GM12801 (cell line): ENCODE measurements around the gene ATL3.

ENCODE experiments used
- TF ChIP-seq, protein P1 (sequence below): IDR thresholded peaks from one replicate; pipeline ENCODE4 v1.5.1; 2011; ENCODE audit warnings: control low read depth; ENCODE audit not compliant: insufficient read length; ENCODE audit errors: extremely low read depth

ATL3 gene

DNA sequence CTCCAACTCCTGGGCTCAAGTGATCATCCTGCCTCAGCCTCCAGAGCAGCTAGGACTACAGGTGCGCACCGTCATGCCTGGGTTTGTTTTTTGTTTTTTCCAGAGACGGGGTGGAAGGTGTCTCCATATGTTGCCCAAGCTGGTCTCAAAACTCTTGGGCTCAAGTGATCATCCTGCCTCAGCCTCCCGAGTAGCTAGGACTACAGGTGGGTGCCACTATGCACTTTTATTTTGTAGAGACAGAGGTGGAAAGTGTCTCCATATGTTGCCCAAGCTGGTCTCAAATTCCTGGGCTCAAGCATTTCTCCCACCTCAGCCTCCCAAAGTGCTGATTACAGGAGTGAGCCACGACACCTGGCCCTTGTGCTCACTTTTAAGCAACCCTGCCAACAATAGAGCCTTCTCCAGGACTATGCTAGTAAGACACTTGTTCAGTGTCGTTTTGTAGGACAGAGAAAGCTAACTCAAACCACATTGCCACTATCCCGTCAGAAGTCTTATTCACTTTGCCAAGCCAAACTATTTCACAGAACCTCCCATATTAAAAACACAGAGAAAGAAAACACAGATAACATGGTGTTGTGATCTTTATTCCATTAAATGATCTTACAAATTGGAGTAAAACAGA, 47.5 kb downstream of the ATL3 start:
- TF ChIP-seq, protein P1, sequence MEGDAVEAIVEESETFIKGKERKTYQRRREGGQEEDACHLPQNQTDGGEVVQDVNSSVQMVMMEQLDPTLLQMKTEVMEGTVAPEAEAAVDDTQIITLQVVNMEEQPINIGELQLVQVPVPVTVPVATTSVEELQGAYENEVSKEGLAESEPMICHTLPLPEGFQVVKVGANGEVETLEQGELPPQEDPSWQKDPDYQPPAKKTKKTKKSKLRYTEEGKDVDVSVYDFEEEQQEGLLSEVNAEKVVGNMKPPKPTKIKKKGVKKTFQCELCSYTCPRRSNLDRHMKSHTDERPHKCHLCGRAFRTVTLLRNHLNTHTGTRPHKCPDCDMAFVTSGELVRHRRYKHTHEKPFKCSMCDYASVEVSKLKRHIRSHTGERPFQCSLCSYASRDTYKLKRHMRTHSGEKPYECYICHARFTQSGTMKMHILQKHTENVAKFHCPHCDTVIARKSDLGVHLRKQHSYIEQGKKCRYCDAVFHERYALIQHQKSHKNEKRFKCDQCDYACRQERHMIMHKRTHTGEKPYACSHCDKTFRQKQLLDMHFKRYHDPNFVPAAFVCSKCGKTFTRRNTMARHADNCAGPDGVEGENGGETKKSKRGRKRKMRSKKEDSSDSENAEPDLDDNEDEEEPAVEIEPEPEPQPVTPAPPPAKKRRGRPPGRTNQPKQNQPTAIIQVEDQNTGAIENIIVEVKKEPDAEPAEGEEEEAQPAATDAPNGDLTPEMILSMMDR = no peak

DNA sequence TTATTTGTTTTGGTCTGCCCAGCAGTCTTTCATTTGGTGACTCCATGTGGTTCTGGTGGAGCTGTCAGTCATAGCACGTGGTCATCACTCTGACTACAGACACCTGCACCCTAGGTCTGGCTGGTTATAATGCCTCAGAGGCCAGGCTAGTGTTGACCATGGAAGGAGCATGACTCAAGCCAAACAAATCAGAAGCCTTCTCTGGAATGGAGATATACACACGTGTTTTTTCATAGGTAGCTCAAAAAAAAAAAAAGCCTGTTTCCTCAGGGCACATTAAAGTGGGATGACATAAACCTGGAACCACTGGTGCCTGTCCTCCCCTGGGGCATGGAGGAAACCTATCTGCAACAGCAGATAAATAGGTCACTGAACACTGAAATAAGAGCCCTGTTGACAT, 48.9 kb downstream of the ATL3 start:
- TF ChIP-seq, protein P1 = no peak

DNA sequence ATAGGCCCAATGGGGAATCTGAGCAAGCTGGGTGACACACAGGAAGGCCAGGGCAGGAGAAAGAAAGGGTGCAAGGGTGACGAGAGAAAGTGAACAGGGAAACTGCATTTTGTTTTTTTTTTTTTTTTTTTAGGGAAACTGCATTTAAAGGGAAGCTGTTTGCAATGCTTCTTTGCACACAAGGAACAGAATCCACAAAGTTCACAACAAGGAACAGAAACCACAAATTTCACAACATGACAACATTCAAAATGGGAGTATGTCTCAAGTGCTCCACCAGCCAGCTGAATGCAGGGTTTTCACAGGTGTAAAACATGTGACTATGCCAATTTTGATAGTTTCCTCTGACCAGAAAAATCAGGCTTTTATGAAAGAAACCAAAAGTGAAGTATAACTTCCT, 50.1 kb downstream of the ATL3 start:
- TF ChIP-seq, protein P1 = no peak

DNA sequence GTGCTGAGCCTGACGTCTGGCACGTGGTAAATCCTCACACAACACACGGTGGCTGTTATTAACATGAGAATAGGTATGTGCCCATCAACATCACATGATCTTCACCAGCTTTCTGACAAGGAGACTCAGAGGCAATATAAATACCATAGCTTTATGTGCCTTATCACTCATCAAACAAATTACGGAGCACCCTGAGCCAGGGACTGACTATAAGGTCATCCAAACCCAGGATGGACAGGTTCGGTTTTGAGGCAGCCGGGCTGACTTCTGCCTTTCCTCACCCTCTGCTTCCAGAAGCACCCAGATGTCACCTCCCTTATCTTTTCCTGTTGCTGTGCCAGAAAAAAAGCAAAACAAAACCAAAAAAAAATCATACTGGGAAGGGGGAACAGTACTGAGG, 51.2 kb downstream of the ATL3 start:
- TF ChIP-seq, protein P1 = no peak

DNA sequence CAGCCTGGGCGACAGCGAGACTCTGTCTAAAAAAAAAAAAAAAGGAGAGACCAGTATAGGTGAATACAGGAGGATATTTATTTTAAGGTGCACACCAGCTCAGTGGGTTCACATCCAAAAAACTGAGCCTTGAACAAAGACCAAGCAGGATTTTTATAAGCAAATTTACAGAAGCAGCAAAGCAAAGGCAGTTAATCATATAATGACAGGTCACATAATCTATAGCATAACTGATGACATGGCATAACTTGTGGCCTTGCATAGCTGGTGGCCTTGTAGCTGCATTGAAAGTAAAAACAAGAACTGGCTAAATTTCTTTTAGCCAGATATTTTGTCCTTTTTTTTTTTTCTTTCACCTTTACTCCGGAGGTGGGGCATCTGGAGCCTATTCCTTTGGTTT, 54.2 kb downstream of the ATL3 start:
- TF ChIP-seq, protein P1 = no peak

DNA sequence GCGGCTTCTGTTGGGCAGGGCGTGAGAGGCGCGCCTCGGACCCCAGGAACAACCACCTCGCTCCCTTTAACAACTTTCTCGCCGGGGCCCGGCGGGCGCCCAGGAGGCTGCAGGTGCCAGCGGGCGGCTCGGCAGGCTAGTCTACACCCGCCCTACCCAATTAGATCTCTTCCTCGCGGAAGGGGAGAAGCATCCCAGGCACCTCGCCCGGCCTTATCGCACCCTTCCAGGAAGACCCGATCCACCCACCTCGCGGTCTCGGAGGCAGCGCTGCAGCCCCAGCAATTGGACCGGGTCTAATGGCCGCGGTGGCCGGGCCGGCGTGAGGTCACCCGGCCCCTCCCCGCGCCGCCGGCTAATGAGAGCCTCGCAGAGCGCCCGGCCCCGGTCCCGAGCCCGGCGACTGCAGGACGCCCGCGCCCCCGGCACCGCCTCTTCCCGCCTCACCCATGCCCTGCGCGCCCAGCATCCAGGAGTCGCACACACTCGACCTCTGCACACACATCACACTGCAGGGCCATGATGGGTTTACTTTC, 57.0 kb downstream of the ATL3 start, which contains the start of gene PLAAT3:
Gene PLAAT3, minus strand, starts transcription at position 298 of the 536 bp plus-strand sequence. CDS start 419 bp downstream, outside the sequence.
- TF ChIP-seq, protein P1 = no peak

DNA sequence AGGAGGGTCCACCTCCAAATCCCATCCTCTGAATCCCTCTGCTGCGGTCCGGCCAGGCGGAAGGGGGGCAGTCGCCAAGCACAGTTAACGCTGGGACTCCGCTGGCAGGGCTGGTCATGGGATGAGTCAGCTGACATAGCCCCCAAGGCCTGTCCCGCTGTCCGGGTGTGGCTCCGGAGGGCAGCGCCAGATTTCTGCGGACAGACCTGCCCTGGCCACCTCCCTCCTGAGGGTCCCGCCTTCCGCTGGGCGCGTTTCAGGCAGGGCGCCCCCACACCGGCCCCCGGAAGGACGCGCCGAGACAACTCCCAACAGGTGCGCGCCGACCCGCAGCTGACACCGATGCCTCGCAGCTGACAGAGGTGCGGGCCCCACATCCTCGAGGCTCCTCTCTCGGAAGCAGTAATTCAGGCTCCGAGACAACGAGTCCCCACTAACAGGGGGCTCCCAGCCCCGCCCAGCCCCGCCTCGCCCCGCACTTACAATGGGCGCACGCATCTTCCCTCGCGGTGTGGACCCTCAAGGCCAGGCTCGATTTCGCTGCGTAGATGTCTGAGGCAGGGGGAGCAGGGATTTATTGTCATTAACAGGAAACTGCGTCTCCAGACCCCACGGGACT, 57.5 kb downstream of the ATL3 start:
- TF ChIP-seq, protein P1 = no peak
